ENCODE data around the gene ZC2HC1C.

- TF ChIP-seq CTCF (conservative IDR thresholded peaks at IDR 0.05 in 1 of 2, IDR thresholded peaks at IDR 0.05 in 1 of 2; ENCODE audit: low read depth in 1 of 2, low read length in 2 of 2) (no peak), EZH2 (IDR thresholded peaks at IDR 0.05; ENCODE audit: low read length, missing control alignments) (no peak)
These were observed 15.8 kb upstream of the ZC2HC1C start for GRCh38 chr14:75053396-75054291.
